NCI-H187 treated with DMSO at 0.1 percent for 48 hours (cell line): ENCODE measurements around the gene GHRH.

Source experiments
- DNase-seq: peaks from one replicate; lab custom pipeline; 2025; lab: John Stamatoyannopoulos, UW

Gene GHRH

GRCh38 chr20:37260923-37261322 lies 691 bp downstream of the GHRH start:
- DNase-seq: no peak

- DNase-seq: peak; percentile 43
Measured at GRCh38 chr20:37259865-37260264, 1.7 kb downstream of the GHRH start.

- no peak for DNase-seq
Measured at GRCh38 chr20:37259031-37259430, 2.6 kb downstream of the GHRH start.

GRCh38 chr20:37257988-37258387 lies 3.6 kb downstream of the GHRH start:
- DNase-seq: no peak

- DNase-seq: no peak
Measured at GRCh38 chr20:37257530-37257929, 4.1 kb downstream of the GHRH start.

GRCh38 chr20:37256286-37256685 lies 5.3 kb downstream of the GHRH start:
- DNase-seq: no peak

- no peak for DNase-seq
Measured at GRCh38 chr20:37254114-37254878, 7.3 kb downstream of the GHRH start.

GRCh38 chr20:37253087-37253486 lies 8.5 kb downstream of the GHRH start:
- DNase-seq: no peak

- no peak for DNase-seq
Measured at GRCh38 chr20:37251825-37252477, 9.7 kb downstream of the GHRH start.

GRCh38 chr20:37249304-37249703 lies 12.3 kb downstream of the GHRH start:
- no peak for DNase-seq

GRCh38 chr20:37247547-37247946 lies 14.1 kb downstream of the GHRH start:
- DNase-seq: no peak

- DNase-seq: no peak
Measured at GRCh38 chr20:37246736-37247135, 14.9 kb downstream of the GHRH start.

GRCh38 chr20:37245216-37246150 lies 16.1 kb downstream of the GHRH start:
- DNase-seq: peak; percentile 76

GRCh38 chr20:37244572-37244957 lies 17.0 kb downstream of the GHRH start:
- DNase-seq: no peak

- DNase-seq: no peak
Measured at GRCh38 chr20:37243937-37244571, 17.6 kb downstream of the GHRH start.

- no peak for DNase-seq
Measured at GRCh38 chr20:37243076-37243936, 18.3 kb downstream of the GHRH start.

- no peak for DNase-seq
Measured at GRCh38 chr20:37242503-37242902, 19.1 kb downstream of the GHRH start.

- DNase-seq: no peak
Measured at GRCh38 chr20:37240337-37241067, 21.1 kb downstream of the GHRH start.

- no peak for DNase-seq
Measured at GRCh38 chr20:37238935-37239451, 22.6 kb downstream of the GHRH start.

- no peak for DNase-seq
Measured at GRCh38 chr20:37238426-37238825, 23.2 kb downstream of the GHRH start.
